Mucosa of stomach (tissue), 1 donor: ENCODE measurements around the gene AK5.

Experiments
- H3K27me3 ChIP-seq: one replicate; pipeline ENCODE4 v1.7.0; 2013; ENCODE audit warnings: mild to moderate bottlenecking, low read length; ENCODE audit not compliant: control insufficient read depth, insufficient read depth
- H3K36me3 ChIP-seq: one replicate; pipeline ENCODE4 v1.7.0; 2013; ENCODE audit warnings: low read length; ENCODE audit not compliant: control insufficient read depth, insufficient read depth
- H3K4me1 ChIP-seq: one replicate; pipeline ENCODE4 v1.7.0; 2013; ENCODE audit warnings: mild to moderate bottlenecking, low read length; ENCODE audit not compliant: control insufficient read depth, insufficient read depth
- H3K4me3 ChIP-seq: one replicate; pipeline ENCODE4 v1.7.0; 2013; ENCODE audit warnings: low read length
- H3K9ac ChIP-seq: one replicate; pipeline ENCODE4 v1.7.0; 2013; ENCODE audit warnings: mild to moderate bottlenecking, low read length, moderate library complexity
- H3K9me3 ChIP-seq: one replicate; pipeline ENCODE4 v1.7.0; 2013; ENCODE audit warnings: mild to moderate bottlenecking, low read length, moderate library complexity; ENCODE audit not compliant: control insufficient read depth
- donor health status: Pancreatic carcinoma.

The AK5 gene

GRCh38 chr1:77434967-77435366 lies 153.1 kb downstream of the AK5 start:
- Histone ChIP-seq H3K4me3 (no peak overlapping the region), H3K4me1 (peaks cover 9% of the 10 kb centered on the region), H3K27me3 (no peaks in the 10 kb centered on the region), H3K9ac (no peak overlapping the region), H3K9me3 (no peaks in the 10 kb centered on the region), H3K36me3 (no peaks in the 10 kb centered on the region)

- H3K4me3 ChIP-seq = no peak overlapping the region
- no peak overlapping the region for H3K9ac ChIP-seq
- H3K27me3 ChIP-seq = no peaks in the 10 kb centered on the region
- no peaks in the 10 kb centered on the region for H3K9me3 ChIP-seq
- H3K4me1 ChIP-seq = peaks cover 9% of the 10 kb centered on the region
- H3K36me3 ChIP-seq = no peaks in the 10 kb centered on the region
Observed at GRCh38 chr1:77438236-77438913, 156.6 kb downstream of the AK5 start.

GRCh38 chr1:77446841-77447555 lies 165.2 kb downstream of the AK5 start:
- Histone ChIP-seq H3K4me1 (peaks cover 15% of the 10 kb centered on the region), H3K9me3 (no peaks in the 10 kb centered on the region), H3K36me3 (no peaks in the 10 kb centered on the region), H3K4me3 (no peak overlapping the region), H3K27me3 (no peaks in the 10 kb centered on the region), H3K9ac (no peak overlapping the region)

GRCh38 chr1:77447669-77448068 lies 165.8 kb downstream of the AK5 start:
- Histone ChIP-seq H3K9ac (no peak overlapping the region), H3K4me3 (no peak overlapping the region), H3K36me3 (no peaks in the 10 kb centered on the region), H3K27me3 (no peaks in the 10 kb centered on the region), H3K9me3 (no peaks in the 10 kb centered on the region), H3K4me1 (peaks cover 15% of the 10 kb centered on the region)

GRCh38 chr1:77459881-77460280 lies 178.1 kb downstream of the AK5 start:
- no peaks in the 10 kb centered on the region for H3K36me3 ChIP-seq

GRCh38 chr1:77461691-77462090 lies 179.9 kb downstream of the AK5 start:
- Histone ChIP-seq H3K9me3 (no peaks in the 10 kb centered on the region), H3K4me3 (no peak overlapping the region), H3K4me1 (no peaks in the 10 kb centered on the region), H3K9ac (no peak overlapping the region), H3K36me3 (no peaks in the 10 kb centered on the region), H3K27me3 (no peaks in the 10 kb centered on the region)

More at GRCh38 chr1:77459881-77460280, 178.1 kb downstream of the AK5 start:
- no peaks in the 10 kb centered on the region for H3K27me3 ChIP-seq
- H3K4me1 ChIP-seq = no peaks in the 10 kb centered on the region
- H3K9me3 ChIP-seq = no peaks in the 10 kb centered on the region
- no peak overlapping the region for H3K4me3 ChIP-seq
- H3K9ac ChIP-seq = no peak overlapping the region

GRCh38 chr1:77463216-77463615 lies 181.4 kb downstream of the AK5 start:
- H3K4me3 ChIP-seq = no peak overlapping the region
- H3K36me3 ChIP-seq = no peaks in the 10 kb centered on the region
- no peaks in the 10 kb centered on the region for H3K9me3 ChIP-seq
- no peaks in the 10 kb centered on the region for H3K27me3 ChIP-seq
- H3K4me1 ChIP-seq = no peaks in the 10 kb centered on the region
- H3K9ac ChIP-seq = no peak overlapping the region

- Histone ChIP-seq H3K36me3 (no peaks in the 10 kb centered on the region), H3K9ac (no peak overlapping the region), H3K4me3 (no peak overlapping the region), H3K9me3 (no peaks in the 10 kb centered on the region), H3K27me3 (no peaks in the 10 kb centered on the region), H3K4me1 (no peaks in the 10 kb centered on the region)
Observed at GRCh38 chr1:77465139-77465538, 183.3 kb downstream of the AK5 start.

- Histone ChIP-seq H3K9ac (no peak overlapping the region), H3K4me1 (no peaks in the 10 kb centered on the region), H3K27me3 (no peaks in the 10 kb centered on the region), H3K9me3 (no peaks in the 10 kb centered on the region), H3K36me3 (no peaks in the 10 kb centered on the region), H3K4me3 (no peak overlapping the region)
Observed at GRCh38 chr1:77465922-77466321, 184.1 kb downstream of the AK5 start.

- Histone ChIP-seq H3K9ac (no peak overlapping the region), H3K27me3 (no peaks in the 10 kb centered on the region), H3K36me3 (no peaks in the 10 kb centered on the region), H3K4me1 (no peaks in the 10 kb centered on the region), H3K4me3 (no peak overlapping the region), H3K9me3 (no peaks in the 10 kb centered on the region)
Observed at GRCh38 chr1:77467021-77467595, 185.3 kb downstream of the AK5 start.

GRCh38 chr1:77467741-77468140 lies 185.9 kb downstream of the AK5 start:
- no peak overlapping the region for H3K4me3 ChIP-seq
- no peaks in the 10 kb centered on the region for H3K27me3 ChIP-seq
- H3K4me1 ChIP-seq = no peaks in the 10 kb centered on the region
- no peaks in the 10 kb centered on the region for H3K36me3 ChIP-seq
- H3K9me3 ChIP-seq = no peaks in the 10 kb centered on the region
- H3K9ac ChIP-seq = no peak overlapping the region

- Histone ChIP-seq H3K9me3 (no peaks in the 10 kb centered on the region), H3K4me1 (no peaks in the 10 kb centered on the region), H3K4me3 (no peak overlapping the region), H3K9ac (no peak overlapping the region), H3K36me3 (no peaks in the 10 kb centered on the region), H3K27me3 (no peaks in the 10 kb centered on the region)
Observed at GRCh38 chr1:77468257-77468948, 186.6 kb downstream of the AK5 start.
